Skeletal muscle satellite cell (primary cell): ENCODE data around the gene FCMR.

Source experiments
- H3K27me3 ChIP-seq: 2 replicates; pipeline ENCODE4 v1.7.0; 2013; ENCODE audit warnings: low read length; ENCODE audit not compliant: control insufficient read depth, insufficient read depth
- H3K36me3 ChIP-seq: 2 replicates; pipeline ENCODE4 v1.7.0; 2013; ENCODE audit warnings: mild to moderate bottlenecking, control low read depth, low read length; ENCODE audit not compliant: insufficient read depth
- H3K4me1 ChIP-seq: 2 replicates; pipeline ENCODE4 v1.7.0; 2013; ENCODE audit warnings: low read length; ENCODE audit not compliant: control insufficient read depth, insufficient read depth
- H3K4me2 ChIP-seq: 2 replicates; pipeline ENCODE4 v1.7.0; 2013; ENCODE audit warnings: mild to moderate bottlenecking, low read length
- H3K4me3 ChIP-seq: 2 replicates; pipeline ENCODE4 v1.7.0; 2013; ENCODE audit warnings: low read length
- H3K9ac ChIP-seq: 2 replicates; pipeline ENCODE4 v1.7.0; 2013; ENCODE audit warnings: mild to moderate bottlenecking, low read depth, low read length, moderate library complexity
- H3K9me3 ChIP-seq: replicated peaks from 2 replicates; pipeline ENCODE4 v1.7.0; 2013; ENCODE audit warnings: mild to moderate bottlenecking, control low read depth, low read length

The FCMR gene

GRCh38 chr1:206960676-206961386 lies 39.1 kb upstream of the FCMR start:
- Histone ChIP-seq H3K4me3 (no peak overlapping the region), H3K4me2 (no peak overlapping the region), H3K4me1 (no peaks in the 10 kb centered on the region), H3K9ac (no peak overlapping the region), H3K36me3 (no peaks in the 10 kb centered on the region), H3K9me3 (no peaks in the 10 kb centered on the region), H3K27me3 (peaks cover 28% of the 10 kb centered on the region)

GRCh38 chr1:206958144-206958543 lies 36.4 kb upstream of the FCMR start:
- Histone ChIP-seq H3K4me1 (no peaks in the 10 kb centered on the region), H3K9ac (no peak overlapping the region), H3K4me2 (no peak overlapping the region), H3K4me3 (no peak overlapping the region), H3K27me3 (peaks cover 40% of the 10 kb centered on the region), H3K36me3 (no peaks in the 10 kb centered on the region), H3K9me3 (no peaks in the 10 kb centered on the region)

GRCh38 chr1:206957639-206958038 lies 35.9 kb upstream of the FCMR start:
- Histone ChIP-seq H3K27me3 (peaks cover 40% of the 10 kb centered on the region), H3K9me3 (no peaks in the 10 kb centered on the region), H3K4me3 (no peak overlapping the region), H3K4me2 (no peak overlapping the region), H3K9ac (no peak overlapping the region), H3K4me1 (no peaks in the 10 kb centered on the region), H3K36me3 (no peaks in the 10 kb centered on the region)

GRCh38 chr1:206955476-206956451 lies 34.0 kb upstream of the FCMR start:
- no peaks in the 10 kb centered on the region for H3K9me3 ChIP-seq
- H3K4me3 ChIP-seq = no peak overlapping the region
- H3K27me3 ChIP-seq = peaks cover 47% of the 10 kb centered on the region
- H3K9ac ChIP-seq = no peak overlapping the region
- no peaks in the 10 kb centered on the region for H3K4me1 ChIP-seq
- H3K4me2 ChIP-seq = no peak overlapping the region
- no peaks in the 10 kb centered on the region for H3K36me3 ChIP-seq

GRCh38 chr1:206954459-206955342 lies 33.0 kb upstream of the FCMR start:
- Histone ChIP-seq H3K36me3 (no peaks in the 10 kb centered on the region), H3K4me2 (no peak overlapping the region), H3K4me1 (no peaks in the 10 kb centered on the region), H3K9me3 (no peaks in the 10 kb centered on the region), H3K9ac (no peak overlapping the region), H3K27me3 (peaks cover 42% of the 10 kb centered on the region), H3K4me3 (no peak overlapping the region)

- Histone ChIP-seq H3K9me3 (no peaks in the 10 kb centered on the region), H3K9ac (no peak overlapping the region), H3K36me3 (no peaks in the 10 kb centered on the region), H3K4me1 (no peaks in the 10 kb centered on the region), H3K4me2 (no peak overlapping the region), H3K4me3 (no peak overlapping the region), H3K27me3 (peaks cover 44% of the 10 kb centered on the region)
These were observed 31.9 kb upstream of the FCMR start for GRCh38 chr1:206953626-206954025.

- H3K4me1 ChIP-seq = no peaks in the 10 kb centered on the region
- no peak overlapping the region for H3K4me2 ChIP-seq
- H3K9ac ChIP-seq = no peak overlapping the region
These were observed 31.4 kb upstream of the FCMR start for GRCh38 chr1:206953126-206953525.

GRCh38 chr1:206952171-206952570 lies 30.4 kb upstream of the FCMR start:
- Histone ChIP-seq H3K4me3 (no peak overlapping the region), H3K9me3 (no peaks in the 10 kb centered on the region), H3K4me1 (no peaks in the 10 kb centered on the region), H3K27me3 (peaks cover 42% of the 10 kb centered on the region), H3K36me3 (no peaks in the 10 kb centered on the region), H3K9ac (no peak overlapping the region), H3K4me2 (no peak overlapping the region)

More at GRCh38 chr1:206953126-206953525, 31.4 kb upstream of the FCMR start:
- H3K9me3 ChIP-seq = no peaks in the 10 kb centered on the region
- H3K36me3 ChIP-seq = no peaks in the 10 kb centered on the region
- peaks cover 47% of the 10 kb centered on the region for H3K27me3 ChIP-seq
- H3K4me3 ChIP-seq = no peak overlapping the region

GRCh38 chr1:206951318-206952100 lies 29.8 kb upstream of the FCMR start:
- Histone ChIP-seq H3K9ac (no peak overlapping the region), H3K4me1 (no peaks in the 10 kb centered on the region), H3K4me3 (no peak overlapping the region), H3K27me3 (peaks cover 41% of the 10 kb centered on the region), H3K9me3 (no peaks in the 10 kb centered on the region), H3K36me3 (no peaks in the 10 kb centered on the region), H3K4me2 (no peak overlapping the region)

GRCh38 chr1:206949641-206950040 lies 27.9 kb upstream of the FCMR start:
- Histone ChIP-seq H3K4me1 (no peaks in the 10 kb centered on the region), H3K36me3 (no peaks in the 10 kb centered on the region), H3K9ac (no peak overlapping the region), H3K4me2 (no peak overlapping the region), H3K9me3 (no peaks in the 10 kb centered on the region), H3K4me3 (no peak overlapping the region), H3K27me3 (peaks cover 46% of the 10 kb centered on the region)
